ENCODE data around the gene MED13L. TPM values are rescaled to one million over a fixed set of nuclear protein-coding genes. Genes with fewer than 3 reads are reported as not detected.

The MED13L gene
- total and polyA plus RNA-seq, 2 of the 8 experiments (the other 6 are each of a cell fraction or from before 2014, with no cell fraction given), result 15.9 to 51.7 TPM

DNA sequence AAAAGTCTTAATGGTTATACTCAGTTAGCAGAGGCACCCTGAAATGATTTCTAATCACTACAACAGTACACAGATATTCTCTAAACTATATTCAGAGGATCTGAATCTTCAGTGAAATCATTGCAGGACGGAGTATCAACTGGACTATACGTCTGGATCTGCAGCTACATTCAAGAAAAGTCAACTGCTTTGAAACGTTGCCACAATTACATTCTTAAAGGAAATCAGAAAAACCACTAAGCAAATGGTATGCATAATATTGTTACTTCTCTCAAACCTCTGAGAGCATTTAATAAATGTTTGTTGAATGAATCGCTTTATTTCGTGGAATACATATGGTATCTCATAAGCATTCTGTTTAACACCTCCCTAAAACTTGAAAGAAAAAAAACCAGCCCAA is 67.4 kb downstream of the MED13L start:
- Histone ChIP-seq H4K8ac (ENCODE audit: extremely low read depth, insufficient read depth, low read length) (no peak overlapping the region), H3K27me3 (replicated peaks in 1 of 4; ENCODE audit: control insufficient read depth in 3 of 4, extremely low read depth in 1 of 4, insufficient read depth in 3 of 4, low read length in 3 of 4) (no peaks in the 10 kb centered on the region), H3K79me1 (ENCODE audit: low read depth, low read length) (0 out of 2 replicates have a peak, but pooled peaks cover 2% of the 10 kb centered on the region), H4K5ac (ENCODE audit: insufficient read length, low read depth, low read length) (no peak overlapping the region), H3K9me3 (ENCODE audit: insufficient read depth in 2 of 2, low read depth in 1 of 2, low read length in 1 of 2) (no peaks in the 10 kb centered on the region), H2BK20ac (ENCODE audit: low read length) (no peak overlapping the region), H3K27ac (ENCODE audit: low read depth, low read length) (no peak overlapping the region), H3K36me3 (ENCODE audit: control insufficient read depth in 2 of 4, insufficient read depth in 4 of 4, low read length in 3 of 4) (no peaks in the 10 kb centered on the region), H3K4ac (replicated peaks; ENCODE audit: insufficient read length, low read depth, low read length) (no peak overlapping the region), H3K79me2 (ENCODE audit: control insufficient read depth in 1 of 2, insufficient read depth in 2 of 2, low read length in 2 of 2) (peaks cover 4 to 88% of the 10 kb centered on the region in 2 experiments; a peak in 3 of 4 replicates), H2BK15ac (ENCODE audit: low read length) (no peak overlapping the region), H2BK12ac (ENCODE audit: low read depth, low read length) (no peak overlapping the region), H4K20me1 (replicated peaks in 1 of 2; ENCODE audit: control insufficient read depth in 1 of 2, insufficient read depth in 2 of 2, low read length in 2 of 2) (peaks cover 2 to 11% of the 10 kb centered on the region in 2 experiments), H3K56ac (replicated peaks; ENCODE audit: insufficient read length, low read depth, low read length) (no peak overlapping the region), H3K4me1 (replicated peaks in 1 of 4; ENCODE audit: control insufficient read depth in 3 of 4, insufficient read depth in 4 of 4, low read length in 3 of 4) (peaks cover 0 to 7% (median 1%) of the 10 kb centered on the region in 4 experiments; a peak in 1 of 7 replicates), H3K18ac (ENCODE audit: extremely low read depth, low read length) (no peak overlapping the region), H3K23ac (ENCODE audit: insufficient read length) (no peak overlapping the region), H3K4me2 (ENCODE audit: insufficient read depth in 1 of 2, low read depth in 2 of 2, low read length in 2 of 2) (no peak overlapping the region), H3K4me3 (ENCODE audit: extremely low read depth in 1 of 4, insufficient read depth in 2 of 4, low read depth in 3 of 4, low read length in 4 of 4) (no peak overlapping the region), H3K23me2 (ENCODE audit: low read depth, low read length) (no peaks in the 10 kb centered on the region), H4K91ac (replicated peaks; ENCODE audit: insufficient read length, low read length) (no peak overlapping the region), H2AK5ac (ENCODE audit: low read depth, low read length) (no peak overlapping the region), H3K9ac (replicated peaks in 1 of 4; ENCODE audit: extremely low read depth in 1 of 4, low read depth in 3 of 4, low read length in 3 of 4) (no peak overlapping the region), H3K14ac (ENCODE audit: insufficient read length) (no peak overlapping the region), H2BK120ac (replicated peaks; ENCODE audit: low read depth, low read length) (no peak overlapping the region), H2BK5ac (ENCODE audit: low read depth, low read length) (no peak overlapping the region), H2AFZ (ENCODE audit: low read length) (no peak overlapping the region)
- TF ChIP-seq RFX5 (IDR thresholded peaks at IDR 0.05; ENCODE audit: borderline replicate concordance, low read depth, low read length) (no peak), POLR2A (IDR thresholded peaks at IDR 0.05; ENCODE audit: control extremely low read depth in 1 of 2, low read depth in 2 of 2, low read length in 2 of 2) (no peak), SUZ12 (IDR thresholded peaks at IDR 0.05; ENCODE audit: low read length) (no peak), TCF12 (IDR thresholded peaks at IDR 0.05; ENCODE audit: low read depth, low read length) (no peak), CREB1 (IDR thresholded peaks at IDR 0.05) (no peak), EGR1 (IDR thresholded peaks at IDR 0.05; ENCODE audit: borderline replicate concordance, low read depth, low read length) (no peak), NANOG (IDR thresholded peaks at IDR 0.05; ENCODE audit: insufficient read depth, low read depth, low read length, poor library complexity, severe bottlenecking) (no peak), GTF2F1 (IDR thresholded peaks at IDR 0.05; ENCODE audit: borderline replicate concordance, low read depth, low read length) (no peak), SAP30 (IDR thresholded peaks at IDR 0.05; ENCODE audit: insufficient read depth, insufficient replicate concordance, low read length) (no peak), RBBP5 (IDR thresholded peaks at IDR 0.05; ENCODE audit: borderline replicate concordance, low read depth, low read length) (no peak), CEBPB (IDR thresholded peaks at IDR 0.05; ENCODE audit: low read depth, low read length) (no peak), RNF2 (IDR thresholded peaks at IDR 0.05; ENCODE audit: borderline replicate concordance, low read depth, low read length, missing control alignments, poor library complexity, severe bottlenecking) (no peak), KDM4A (IDR thresholded peaks at IDR 0.05; ENCODE audit: low read depth, low read length, severe bottlenecking) (no peak)
- ChIA-PET CTCF (ENCODE audit: partially characterized antibody) (interaction anchor here (0.8 to 2.4 kb wide), 2 partner anchors 8 to 26 kb away, joined by 3 to 6 read pairs; no protein-coding TSS in a partner anchor), POLR2A (ENCODE audit: partially characterized antibody) (no interaction called here)
- 83% methylated on average over 5 of the region's 5 CpGs; no CpG with 5 or more reads in 1 of the 2 experiments for WGBS, 2 experiments (ENCODE audit: extremely low coverage in 1 of 2, insufficient coverage in 1 of 2, insufficient read length in 1 of 2, insufficient replicate concordance in 2 of 2, low coverage in 1 of 2, low lambda C conversion rate in 2 of 2, missing lambda C conversion rate in 1 of 2)
- no peak for DNase-seq (ENCODE audit: low read depth in 1 of 2, low spot score in 2 of 2)
- FAIRE-seq, result no peak
